T-helper 22 cell (primary cell): Measurements from ENCODE around the gene PUDP.
"Not testable (repeated sequence)": the region's sequence is repeated elsewhere in the genome, so short reads cannot be mapped to it uniquely, and the experiment has no call there.

Experiments used
- DNase-seq: peaks from one replicate; pipeline ENCODE4 v3.0.0-alpha.2; 2020; ENCODE audit warnings: low read depth

Gene PUDP

GRCh38 chrX:7109838-7110793 lies 37.8 kb downstream of the PUDP start:
- DNase-seq: no peak

- DNase-seq: no peak
Observed at GRCh38 chrX:7109049-7109531, 38.9 kb downstream of the PUDP start.

GRCh38 chrX:7108030-7108429 lies 39.9 kb downstream of the PUDP start:
- DNase-seq: no peak

GRCh38 chrX:7106649-7107048 lies 41.3 kb downstream of the PUDP start:
- DNase-seq: no peak

- DNase-seq: no peak
Observed at GRCh38 chrX:7102119-7102518, 45.8 kb downstream of the PUDP start.

- DNase-seq: no peak
Observed at GRCh38 chrX:7100022-7100421, 47.9 kb downstream of the PUDP start.

- not testable (repeated sequence) for DNase-seq
Observed at GRCh38 chrX:7095657-7096056, 52.3 kb downstream of the PUDP start.

GRCh38 chrX:7093305-7093704 lies 54.6 kb downstream of the PUDP start:
- no peak for DNase-seq

- DNase-seq: no peak
Observed at GRCh38 chrX:7092543-7092942, 55.4 kb downstream of the PUDP start.

GRCh38 chrX:7091923-7092322 lies 56.0 kb downstream of the PUDP start:
- DNase-seq: no peak

GRCh38 chrX:7090641-7091040 lies 57.3 kb downstream of the PUDP start:
- DNase-seq: no peak

GRCh38 chrX:7088968-7089615 lies 58.9 kb downstream of the PUDP start:
- no peak for DNase-seq

GRCh38 chrX:7086384-7086783 lies 61.6 kb downstream of the PUDP start:
- no peak for DNase-seq

- no peak for DNase-seq
Observed at GRCh38 chrX:7085879-7086278, 62.1 kb downstream of the PUDP start.

GRCh38 chrX:7084841-7085240 lies 63.1 kb downstream of the PUDP start:
- DNase-seq: no peak

GRCh38 chrX:7083468-7084396 lies 64.2 kb downstream of the PUDP start:
- DNase-seq: peak; percentile 59

- no peak for DNase-seq
Observed at GRCh38 chrX:7083021-7083420, 64.9 kb downstream of the PUDP start.

- DNase-seq: no peak
Observed at GRCh38 chrX:7082556-7082955, 65.4 kb downstream of the PUDP start.

- DNase-seq: no peak
Observed at GRCh38 chrX:7077241-7078230, 70.4 kb downstream of the PUDP start.

- no peak for DNase-seq
Observed at GRCh38 chrX:7076245-7076661, 71.7 kb downstream of the PUDP start.

GRCh38 chrX:7074908-7075204 lies 73.1 kb downstream of the PUDP start:
- no peak for DNase-seq
